HEK293 (cell line): ENCODE data around the gene CORO7.
A peak's percentile ranks its signal among the peaks of the same experiment; 100 is the strongest.

Source experiments
- CTCF ChIA-PET: fragments of 350-600 bp; formaldehyde crosslinking; extraction: SDS; loops from one replicate; lab custom pipeline; 2021; ENCODE audit warnings: antibody characterized with exemption; lab: Yijun Ruan, JAX
- POLR2A ChIA-PET: fragments of 300-600 bp; formaldehyde crosslinking; extraction: SDS; loops from one replicate; lab custom pipeline; 2020; ENCODE audit warnings: antibody characterized with exemption, inconsistent platforms; lab: Yijun Ruan, JAX
- H3K27ac ChIP-seq: fragments of 200-500 bp; sonication (Bioruptor generic); 2 replicates; pipeline ENCODE4 v1.5.1; 2014; ENCODE audit warnings: low read depth, low read length, control low read depth, inconsistent platforms; ENCODE audit errors: extremely low read depth
- H3K36me3 ChIP-seq, 2 experiments: fragments of 200-500 bp in 1 of 2; sonication (Bioruptor generic) in 1 of 2; 1 replicate in 1 of 2; 2 replicates in 1 of 2; pipeline ENCODE4 v1.5.1; 2014 to 2017; ENCODE audit warnings: inconsistent platforms in 2 of 2, low read length in 2 of 2; ENCODE audit not compliant: control insufficient read depth in 2 of 2, insufficient read depth in 1 of 2
- H3K4me1 ChIP-seq: fragments of 200-500 bp; sonication (Bioruptor generic); 2 replicates; pipeline ENCODE4 v1.5.1; 2014; ENCODE audit warnings: mild to moderate bottlenecking, low read length, inconsistent platforms; ENCODE audit not compliant: control insufficient read depth, insufficient read depth
- H3K4me3 ChIP-seq: 2 replicates; pipeline ENCODE4 v1.5.1; 2011; ENCODE audit warnings: low read depth, mild to moderate bottlenecking, control low read depth, low read length, moderate library complexity
- H3K9me3 ChIP-seq: fragments of 200-500 bp; sonication (Bioruptor generic); 2 replicates; pipeline ENCODE4 v1.5.1; 2014; ENCODE audit warnings: low read depth, low read length, inconsistent platforms; ENCODE audit not compliant: control insufficient read depth, insufficient read depth
- GLIS1 ChIP-seq: fragments of 450-650 bp; formaldehyde crosslinking; IDR thresholded peaks from 2 replicates; pipeline ENCODE4 v1.5.1; 2016; ENCODE audit warnings: missing biosample characterization, missing genetic modification characterization
- GLIS2 ChIP-seq: fragments of 450-650 bp; formaldehyde crosslinking; IDR thresholded peaks from 2 replicates; pipeline ENCODE4 v1.5.1; 2016; ENCODE audit warnings: missing biosample characterization, missing genetic modification characterization
- KLF8 ChIP-seq: fragments of 450-650 bp; formaldehyde crosslinking; IDR thresholded peaks from 2 replicates; pipeline ENCODE4 v1.5.1; 2016; ENCODE audit warnings: missing biosample characterization, missing genetic modification characterization
- RBAK ChIP-seq: fragments of 450-650 bp; formaldehyde crosslinking; IDR thresholded peaks from 2 replicates; pipeline ENCODE4 v1.5.1; 2016; ENCODE audit warnings: missing biosample characterization, missing genetic modification characterization
- SP2 ChIP-seq: fragments of 450-650 bp; formaldehyde crosslinking; IDR thresholded peaks from 2 replicates; pipeline ENCODE4 v1.5.1; 2016; ENCODE audit warnings: missing biosample characterization, missing genetic modification characterization
- ZBTB11 ChIP-seq: fragments of 450-650 bp; formaldehyde crosslinking; conservative IDR thresholded peaks from 2 replicates; pipeline ENCODE4 v1.5.1; 2016; ENCODE audit warnings: low read depth, missing biosample characterization, missing genetic modification characterization
- ZBTB26 ChIP-seq: fragments of 450-650 bp; formaldehyde crosslinking; optimal IDR thresholded peaks from 2 replicates; pipeline ENCODE3; 2016; ENCODE audit warnings: missing biosample characterization, mild to moderate bottlenecking, missing genetic modification characterization
- ZIC2 ChIP-seq: fragments of 450-650 bp; formaldehyde crosslinking; IDR thresholded peaks from 2 replicates; pipeline ENCODE4 v1.5.1; 2016; ENCODE audit warnings: missing biosample characterization, missing genetic modification characterization
- ZNF146 ChIP-seq: fragments of 450-650 bp; formaldehyde crosslinking; IDR thresholded peaks from 2 replicates; pipeline ENCODE4 v1.5.1; 2016; ENCODE audit warnings: missing biosample characterization, missing genetic modification characterization
- ZNF274 ChIP-seq, 2 experiments: fragments of 200-500 bp in 1 of 2; fragments of 450-650 bp in 1 of 2; sonication (Bioruptor generic) in 1 of 2; formaldehyde crosslinking in 1 of 2; IDR thresholded peaks; 2 replicates each; pipeline versions ENCODE4 v1.5.1 to v1.6.1; 2014 to 2016; ENCODE audit warnings: borderline replicate concordance in 1 of 2, inconsistent platforms in 1 of 2, low read length in 1 of 2, missing biosample characterization in 1 of 2, missing genetic modification characterization in 1 of 2
- ZNF280D ChIP-seq: fragments of 450-650 bp; formaldehyde crosslinking; IDR thresholded peaks from 2 replicates; pipeline ENCODE4 v1.5.1; 2016; ENCODE audit warnings: missing biosample characterization, missing genetic modification characterization
- ZNF513 ChIP-seq: fragments of 450-650 bp; IDR thresholded peaks from 2 replicates; pipeline ENCODE4 v1.5.1; 2018; ENCODE audit warnings: missing biosample characterization, missing genetic modification characterization
- ZNF530 ChIP-seq: fragments of 450-650 bp; formaldehyde crosslinking; IDR thresholded peaks from 2 replicates; pipeline ENCODE4 v1.5.1; 2016; ENCODE audit warnings: low read depth, missing biosample characterization, missing genetic modification characterization
- ZNF548 ChIP-seq: fragments of 450-650 bp; formaldehyde crosslinking; IDR thresholded peaks from 2 replicates; pipeline ENCODE4 v1.5.1; 2016; ENCODE audit warnings: missing biosample characterization, missing genetic modification characterization
- ZNF600 ChIP-seq: fragments of 450-650 bp; formaldehyde crosslinking; IDR thresholded peaks from 2 replicates; pipeline ENCODE4 v1.5.1; 2016; ENCODE audit warnings: missing biosample characterization, missing genetic modification characterization
- ZNF692 ChIP-seq: fragments of 450-650 bp; formaldehyde crosslinking; IDR thresholded peaks from 2 replicates; pipeline ENCODE4 v1.5.1; 2016; ENCODE audit warnings: missing biosample characterization, missing genetic modification characterization
- ZNF707 ChIP-seq: fragments of 450-650 bp; formaldehyde crosslinking; IDR thresholded peaks from 2 replicates; pipeline ENCODE4 v1.5.1; 2016; ENCODE audit warnings: missing biosample characterization, missing genetic modification characterization
- ZNF843 ChIP-seq: fragments of 450-650 bp; formaldehyde crosslinking; IDR thresholded peaks from 2 replicates; pipeline ENCODE4 v1.5.1; 2016; ENCODE audit warnings: missing biosample characterization, missing genetic modification characterization
- ZSCAN18 ChIP-seq: fragments of 450-650 bp; formaldehyde crosslinking; IDR thresholded peaks from 2 replicates; pipeline ENCODE4 v1.5.1; 2016; ENCODE audit warnings: missing biosample characterization, missing genetic modification characterization

Gene CORO7

GRCh38 chr16:4391631-4392381 is 24.6 kb downstream of the CORO7 start (continued):
- no peak for TF ChIP-seq ZBTB26 (tag by site-specific recombination)
- TF ChIP-seq ZSCAN18 (tag by site-specific recombination), result no peak
- TF ChIP-seq ZIC2 (tag by site-specific recombination), result peak; percentile 31; the same call in 1 of the 2 replicates
- no peak for TF ChIP-seq ZNF843 (tag by site-specific recombination)
- TF ChIP-seq KLF8 (tag by site-specific recombination), result no peak
- no peak for TF ChIP-seq ZNF513
- TF ChIP-seq RBAK, result no peak
- peak; percentile 33; the same call in 1 of the 2 replicates for TF ChIP-seq SP2
- TF ChIP-seq GLIS1 (tag by site-specific recombination), result peak; percentile 28
- no peak for TF ChIP-seq ZNF600 (tag by site-specific recombination)
- no peak for TF ChIP-seq GLIS2 (tag by site-specific recombination)
- no peak for TF ChIP-seq ZNF548 (tag by site-specific recombination)

GRCh38 chr16:4390266-4391260 is 25.8 kb downstream of the CORO7 start:
- POLR2A ChIA-PET, result no interaction called here
- H3K4me1 ChIP-seq, result no peaks in the 10 kb centered on the region
- H3K9me3 ChIP-seq, result no peaks in the 10 kb centered on the region
- H3K27ac ChIP-seq, result no peak overlapping the region
- CTCF ChIA-PET, result interaction anchor here (0.6 to 6.9 kb wide), 9 partner anchors 12 to 116 kb away, joined by 3 to 91 read pairs (median 4); no protein-coding TSS in a partner anchor
- no peak overlapping the region for H3K4me3 ChIP-seq
- peaks cover 0 to 51% of the 10 kb centered on the region in 2 experiments; a peak in 2 of 3 replicates for H3K36me3 ChIP-seq
- TF ChIP-seq ZNF280D (tag by site-specific recombination), result no peak
- no peak for TF ChIP-seq ZNF530 (tag by site-specific recombination)
- no peak for TF ChIP-seq ZNF146 (tag by site-specific recombination)
- no peak for TF ChIP-seq ZBTB11 (tag by site-specific recombination)
- no peak for TF ChIP-seq ZNF274 (IDR thresholded peaks at IDR 0.05; ENCODE audit: low read length)
- no peak for TF ChIP-seq ZNF274 (tag by site-specific recombination; IDR thresholded peaks at IDR 0.05; ENCODE audit: borderline replicate concordance)
- TF ChIP-seq ZNF707 (tag by site-specific recombination), result no peak
- no peak for TF ChIP-seq ZNF692 (tag by site-specific recombination)
